HG03064 (cell line): ENCODE results near the gene CELA2A.
"Not testable (repeated sequence)": the region's sequence is repeated elsewhere in the genome, so short reads cannot be mapped to it uniquely, and the experiment has no call there.

Source experiments
- ATAC-seq: cut with Tn5 transposase; IDR thresholded peaks from one replicate; pipeline ENCODE4 v1.9.1; 2021; ENCODE audit warnings: low read depth; ENCODE audit not compliant: unreplicated experiment

CELA2A gene

GRCh38 chr1:15424146-15424667 is 32.3 kb upstream of the CELA2A start:
- ATAC-seq = no peak

DNA sequence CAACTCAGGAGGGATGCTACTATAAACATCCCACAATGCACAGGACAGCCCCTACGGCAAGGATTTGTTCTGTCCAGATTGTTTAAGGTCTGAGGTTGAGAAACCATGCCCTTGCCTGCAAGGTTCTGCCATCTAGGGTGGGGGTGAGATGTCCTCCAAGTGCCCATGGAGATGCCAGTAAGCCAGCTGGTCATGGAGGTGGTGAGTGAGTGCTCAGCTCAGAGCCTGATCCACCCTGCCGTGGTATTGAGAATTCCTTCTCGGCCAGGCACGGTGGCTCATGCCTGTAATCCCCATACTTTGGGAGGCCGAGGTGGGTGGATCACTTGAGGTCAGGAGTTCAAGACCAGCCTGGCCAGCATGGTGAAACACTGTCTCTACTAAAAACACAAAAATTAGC is 31.6 kb upstream of the CELA2A start:
- no peak for ATAC-seq

DNA sequence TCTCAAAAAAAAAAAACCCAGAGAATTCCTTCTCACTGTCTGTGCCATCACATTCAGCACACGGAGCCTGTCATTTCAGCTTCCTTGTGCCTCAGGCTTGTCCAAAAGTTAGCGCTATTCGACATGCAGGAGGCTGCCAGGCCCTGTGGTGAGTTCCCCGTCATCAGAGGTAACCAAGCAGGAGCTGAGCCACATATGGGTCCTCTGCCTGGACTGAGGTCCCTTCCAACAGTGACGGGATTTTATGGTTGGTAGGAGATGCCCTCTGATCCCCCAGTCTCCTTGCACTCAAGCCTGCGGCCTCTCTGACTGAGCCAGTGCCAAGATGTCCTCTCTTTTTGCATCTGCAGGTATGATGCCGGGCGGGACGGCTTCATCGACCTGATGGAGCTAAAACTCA is 31.0 kb upstream of the CELA2A start:
- ATAC-seq = no peak

GRCh38 chr1:15425958-15426357 is 30.6 kb upstream of the CELA2A start:
- no peak for ATAC-seq

GRCh38 chr1:15426492-15427279 is 29.8 kb upstream of the CELA2A start:
- no peak for ATAC-seq

- ATAC-seq = no peak
These were observed 29.3 kb upstream of the CELA2A start for GRCh38 chr1:15427280-15427666.

DNA sequence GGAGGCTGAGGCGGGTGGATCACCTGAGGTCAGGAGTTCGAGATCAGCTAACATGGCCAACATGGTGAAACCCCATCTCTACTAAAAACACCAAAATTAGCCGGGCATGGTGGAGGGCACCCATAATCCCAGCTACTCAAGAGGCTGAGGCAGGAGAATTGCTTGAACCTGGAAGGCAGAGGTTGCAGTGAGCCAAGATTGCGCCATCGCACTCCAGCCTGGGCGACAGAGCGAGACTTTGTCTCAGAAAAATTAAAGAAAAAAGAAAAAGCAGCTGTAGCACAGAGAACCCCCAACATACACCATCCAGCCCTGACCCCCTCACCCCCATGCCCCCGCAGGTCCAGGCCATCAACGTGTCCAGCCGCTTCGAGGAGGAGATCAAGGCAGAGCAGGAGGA is 28.3 kb upstream of the CELA2A start:
- ATAC-seq = not testable (repeated sequence)

DNA sequence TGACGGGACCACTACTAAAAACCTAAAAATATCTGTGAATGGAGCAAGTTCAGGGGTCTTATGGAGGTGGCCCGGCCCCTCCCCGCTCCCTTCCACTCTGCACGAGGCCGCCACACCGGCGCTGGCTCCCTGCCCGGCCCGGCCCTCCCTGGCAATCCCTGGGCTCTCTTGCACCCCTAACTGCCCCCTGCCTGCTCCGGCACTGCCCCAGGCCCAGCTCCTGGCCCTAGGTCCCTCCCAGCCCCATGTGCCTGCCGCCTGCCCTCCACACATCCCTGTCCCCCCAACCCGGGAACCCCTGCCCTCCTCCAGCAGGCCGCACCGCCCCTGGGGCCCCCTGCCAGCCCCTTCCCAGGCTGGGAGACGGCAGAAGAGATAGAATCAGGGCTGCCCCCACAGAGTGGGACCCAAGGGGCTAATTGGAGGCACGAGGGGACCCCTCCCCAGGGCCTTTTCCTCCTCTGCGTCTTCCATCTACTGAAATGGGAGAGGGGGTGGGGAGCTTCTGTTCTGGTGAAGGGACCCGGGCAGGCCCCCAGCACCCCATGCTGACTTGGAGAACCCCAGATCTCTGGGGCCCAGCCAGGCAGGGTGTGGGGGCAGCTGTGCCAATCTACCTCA is 27.6 kb upstream of the CELA2A start:
- ATAC-seq = no peak

DNA sequence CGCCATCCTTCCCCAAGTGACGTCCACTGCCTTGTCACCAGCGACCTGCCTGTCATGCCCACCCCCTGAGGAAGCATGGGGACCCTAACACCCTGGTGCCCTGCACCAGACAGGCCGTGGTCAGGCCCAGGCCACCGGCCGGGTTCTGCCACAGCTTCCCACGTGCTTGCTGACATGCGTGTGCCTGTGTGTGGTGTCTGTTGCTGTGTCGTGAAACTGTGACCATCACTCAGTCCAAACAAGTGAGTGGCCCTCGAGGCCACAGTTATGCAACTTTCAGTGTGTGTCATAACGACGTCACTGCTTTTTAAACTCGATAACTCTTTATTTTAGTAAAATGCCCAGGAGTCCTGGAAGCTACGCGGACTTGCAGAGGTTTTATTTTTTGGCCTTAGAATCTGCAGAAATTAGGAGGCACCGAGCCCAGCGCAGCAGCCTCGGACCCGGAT is 26.8 kb upstream of the CELA2A start:
- no peak for ATAC-seq

- no peak for ATAC-seq
These were observed 25.6 kb upstream of the CELA2A start for GRCh38 chr1:15430787-15431570.

- no peak for ATAC-seq
These were observed 25.0 kb upstream of the CELA2A start for GRCh38 chr1:15431571-15431948.

GRCh38 chr1:15432324-15432723 is 24.2 kb upstream of the CELA2A start:
- ATAC-seq = no peak

GRCh38 chr1:15433471-15433870 is 23.1 kb upstream of the CELA2A start:
- ATAC-seq = no peak

DNA sequence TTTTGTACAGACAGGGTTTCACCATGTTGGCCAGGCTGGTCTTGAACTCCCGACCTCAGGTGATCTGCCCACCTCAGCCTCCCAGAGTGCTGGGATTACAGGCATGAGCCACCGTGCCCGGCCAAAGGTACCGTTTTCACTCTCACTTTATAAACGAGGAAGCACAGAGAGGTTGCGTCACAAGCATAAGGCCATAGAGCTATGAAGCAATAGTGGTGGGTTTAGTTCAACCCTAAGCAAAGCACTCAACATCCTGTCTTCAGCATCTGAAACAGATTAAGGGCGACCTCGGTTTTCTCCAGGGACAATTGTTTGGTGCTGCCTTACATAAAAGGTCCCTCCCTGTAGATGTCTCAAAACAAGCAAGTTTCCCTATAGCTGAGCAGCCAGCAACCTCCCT is 21.8 kb upstream of the CELA2A start:
- ATAC-seq = not testable (repeated sequence)

DNA sequence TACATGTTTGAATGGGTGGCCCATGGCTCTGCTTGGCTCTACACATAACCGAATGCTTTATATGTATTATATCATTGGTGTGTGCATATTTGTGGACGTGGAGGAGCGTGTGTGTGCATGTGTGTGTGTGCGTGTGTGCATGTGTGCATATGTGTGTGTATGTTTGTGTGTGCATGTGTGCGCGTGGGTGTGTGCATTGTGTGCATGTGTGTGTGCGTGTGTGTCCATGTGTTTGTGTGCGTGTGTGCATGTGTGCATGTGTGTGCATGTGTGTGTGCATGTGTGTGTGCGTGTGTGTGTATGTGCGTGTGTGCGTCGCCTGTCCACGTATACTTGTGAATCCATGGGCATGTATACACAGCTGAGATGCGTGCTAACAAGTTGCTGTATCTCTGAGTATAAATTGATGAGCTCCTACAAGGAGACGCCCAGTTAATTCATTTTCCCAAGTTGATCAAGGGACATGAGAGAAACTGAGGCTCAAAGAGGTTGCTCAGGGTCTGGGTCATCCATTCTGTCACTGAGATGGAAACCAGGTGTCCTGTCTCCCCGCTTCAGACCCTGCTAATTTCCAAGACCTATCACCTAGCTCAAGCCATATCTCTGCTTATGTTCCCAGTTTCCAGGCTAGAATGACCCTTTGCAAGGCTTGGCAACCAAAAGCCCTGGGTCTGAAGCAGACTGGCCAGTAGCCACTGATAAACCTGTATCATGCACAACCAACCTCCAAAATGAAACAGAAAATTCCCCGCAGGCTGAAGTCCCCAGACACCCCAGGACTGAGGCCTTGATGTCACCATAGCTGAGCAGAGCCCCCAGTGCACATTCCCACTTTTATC is 21.1 kb upstream of the CELA2A start:
- ATAC-seq = no peak

DNA sequence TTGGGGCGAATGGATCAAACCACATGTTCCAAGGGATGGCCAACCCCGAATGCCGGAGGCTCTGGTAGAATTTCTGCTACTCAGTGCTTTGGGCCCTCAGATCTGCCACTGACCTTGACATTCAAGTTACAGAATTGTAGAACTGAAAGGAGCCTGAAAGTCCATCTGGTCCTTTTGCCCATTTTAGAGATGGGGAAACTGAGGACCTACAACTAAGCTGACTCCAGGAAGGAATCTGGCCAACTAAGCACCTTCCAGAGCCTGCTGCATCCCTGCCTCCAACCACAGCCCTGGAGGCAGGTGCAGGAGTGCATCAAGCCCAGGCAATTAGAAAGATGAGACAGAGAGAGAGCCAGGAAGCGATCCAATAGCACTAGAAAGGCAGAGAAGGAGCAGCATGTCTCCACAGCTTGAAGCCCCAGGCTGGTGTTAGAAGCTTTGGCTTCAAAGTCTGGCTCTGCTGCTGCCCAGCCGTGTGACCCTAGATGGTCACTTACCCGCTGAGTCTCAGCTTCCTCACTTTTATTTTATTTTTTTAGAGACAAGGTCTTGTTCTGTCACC is 19.6 kb upstream of the CELA2A start:
- no peak for ATAC-seq

DNA sequence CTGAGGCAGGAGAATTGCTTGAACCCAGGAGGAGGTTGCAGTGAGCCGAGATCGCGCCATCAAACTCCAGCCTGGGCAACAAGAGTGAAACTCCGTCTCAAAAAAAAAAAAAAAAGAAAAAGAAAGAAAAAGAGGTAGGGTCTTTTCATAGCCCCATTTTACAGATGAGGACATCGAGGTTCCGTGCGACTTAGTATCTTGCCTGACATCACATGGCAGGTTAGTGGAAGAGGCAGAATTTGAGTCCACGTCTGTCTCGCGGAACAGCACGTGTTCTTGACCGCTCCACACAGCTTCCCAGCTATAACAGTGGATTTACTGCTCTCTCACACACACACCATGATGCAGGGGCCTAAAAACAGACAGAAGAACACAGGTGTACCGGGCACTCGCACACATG is 17.2 kb upstream of the CELA2A start:
- ATAC-seq = no peak

GRCh38 chr1:15440357-15440756 is 16.2 kb upstream of the CELA2A start:
- ATAC-seq = no peak

DNA sequence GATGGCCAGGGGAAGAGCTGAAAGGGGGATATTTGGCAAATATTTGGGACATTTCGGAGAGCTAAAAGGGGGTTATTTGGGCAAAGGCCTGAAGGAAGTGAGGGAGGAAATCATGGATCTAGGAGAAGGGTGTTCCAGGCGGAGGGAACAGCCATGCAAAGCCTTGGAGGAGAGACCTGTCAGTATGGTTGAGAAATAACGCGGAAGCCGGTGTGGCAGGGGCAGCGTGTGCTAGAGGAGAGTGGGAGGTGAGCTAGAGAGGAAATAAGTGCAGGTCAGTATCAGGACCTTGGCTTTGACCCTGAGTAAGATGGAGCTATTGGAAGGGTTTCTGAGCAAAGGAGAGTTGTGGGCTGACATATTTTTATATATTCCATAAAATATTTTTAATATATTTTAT is 15.3 kb upstream of the CELA2A start:
- ATAC-seq = no peak

- no peak for ATAC-seq
These were observed 14.4 kb upstream of the CELA2A start for GRCh38 chr1:15442119-15442518.
